Measurements from ENCODE around the gene IFNA16.
"Not testable (repeated sequence)": the region's sequence is repeated elsewhere in the genome, so short reads cannot be mapped to it uniquely, and the experiment has no call there.

Gene IFNA16

GRCh38 chr9:21217211-21217610 is at the start of gene IFNA16:
Gene IFNA16 (minus strand): TSS chr9:21217311. CDS start chr9:21217305, 6 bp downstream.
- not testable (repeated sequence) for DNase-seq (ENCODE audit: low read depth in 2 of 2)

GRCh38 chr9:21265421-21266189 is 48.5 kb upstream of the IFNA16 start:
- no peak for DNase-seq (ENCODE audit: low read depth in 2 of 2)

DNA sequence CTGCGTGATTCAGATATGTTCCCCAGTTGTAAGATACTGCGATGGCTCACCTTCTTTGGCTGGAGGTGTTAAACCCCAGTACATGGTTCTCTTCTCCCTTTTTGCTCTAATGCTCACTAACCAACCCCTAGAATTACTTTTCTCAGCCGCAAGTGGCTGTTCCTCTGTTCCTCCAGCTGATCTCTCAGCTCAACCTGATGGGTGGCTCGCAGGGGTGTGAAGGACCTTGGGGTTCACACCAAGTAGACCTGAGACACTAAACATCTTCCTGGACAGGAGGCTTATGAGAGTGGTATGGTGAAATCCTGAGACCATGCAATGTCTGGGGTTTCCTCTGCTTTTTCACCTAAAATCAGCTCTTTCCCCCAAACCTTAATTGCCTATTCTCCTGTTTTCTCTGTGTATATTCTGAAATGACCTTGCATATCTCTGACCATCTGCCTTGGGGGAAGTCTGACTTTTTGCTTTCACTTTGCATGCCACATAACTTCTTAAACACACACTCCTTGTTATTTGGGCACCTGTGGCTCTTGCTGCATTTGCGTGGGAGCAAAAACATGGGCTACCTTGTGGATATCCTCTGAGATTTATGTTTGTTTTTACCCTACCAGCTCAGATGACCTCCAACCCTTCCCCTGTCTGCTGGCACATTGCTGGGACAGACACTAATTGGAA is 38.6 kb upstream of the IFNA16 start:
- DNase-seq (ENCODE audit: low read depth in 2 of 2), result no peak

DNA sequence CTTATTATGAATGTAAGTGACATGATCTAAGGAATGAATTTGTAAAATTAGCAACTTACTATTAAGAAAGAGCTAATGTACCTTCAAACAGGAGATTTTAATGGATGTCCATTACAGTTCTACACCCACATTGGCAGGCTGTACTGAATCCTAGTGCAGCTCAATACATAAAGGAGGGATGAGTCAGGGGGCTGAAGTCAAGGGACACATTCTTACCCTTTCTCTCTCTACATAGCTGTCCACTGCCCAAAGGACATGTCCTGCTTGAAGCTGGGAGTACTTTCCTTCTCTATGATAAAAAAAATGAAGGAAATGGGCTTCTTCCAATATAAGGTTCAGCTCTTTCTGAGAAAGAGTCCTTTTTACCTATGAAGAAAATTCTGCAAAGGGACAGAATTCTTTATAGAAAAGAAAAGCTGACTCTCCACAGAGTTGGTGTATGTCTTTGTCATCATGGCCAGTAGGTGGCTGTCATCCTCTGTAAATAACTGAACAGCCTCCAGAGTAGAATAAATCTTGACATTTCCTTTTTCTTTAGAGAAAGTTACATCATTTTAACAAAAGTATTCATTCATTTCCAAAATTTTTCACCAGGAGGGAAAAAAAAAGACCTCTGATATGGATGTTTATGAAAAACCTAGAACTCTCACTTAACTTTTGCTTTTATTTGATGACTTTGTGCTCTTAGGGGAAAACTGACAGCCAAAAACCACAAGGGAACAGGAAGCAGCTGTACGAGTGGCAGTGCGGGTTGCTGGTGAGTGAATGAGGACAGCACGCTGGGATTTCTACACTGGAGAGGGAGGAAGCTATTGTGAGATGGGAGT is 35.8 kb upstream of the IFNA16 start:
- DNase-seq (ENCODE audit: low read depth in 2 of 2), result no peak

- no peak for DNase-seq (ENCODE audit: low read depth in 2 of 2)
These were observed 34.5 kb upstream of the IFNA16 start for GRCh38 chr9:21251638-21252037.

GRCh38 chr9:21251190-21251589 is 34.1 kb upstream of the IFNA16 start:
- DNase-seq (ENCODE audit: low read depth in 2 of 2), result no peak

DNA sequence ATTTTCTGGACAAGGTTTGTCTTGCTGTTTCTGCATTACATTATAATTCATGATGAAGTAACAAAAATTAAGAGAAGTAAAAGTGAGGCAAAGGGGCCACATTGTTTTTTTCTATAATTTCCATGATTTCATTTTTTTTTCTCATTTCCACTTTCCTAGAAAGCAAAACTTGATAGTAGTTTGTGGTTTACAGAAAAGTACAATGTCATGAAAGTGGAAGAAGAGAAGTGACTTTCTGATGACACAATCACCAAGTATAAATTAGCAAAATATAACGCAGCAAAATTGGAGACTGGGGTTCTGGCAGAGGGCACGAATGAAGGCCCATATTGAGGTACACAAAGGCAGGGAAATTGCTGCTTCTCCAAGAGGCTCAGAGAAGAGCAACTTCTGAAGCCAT is 27.7 kb upstream of the IFNA16 start:
- DNase-seq (ENCODE audit: low read depth in 2 of 2), result no peak

GRCh38 chr9:21239911-21240310 is 22.8 kb upstream of the IFNA16 start, which contains the start of gene IFNA14:
Gene IFNA14 (minus strand): TSS chr9:21240005. CDS start chr9:21239935, 70 bp downstream.
- no peak for DNase-seq (ENCODE audit: low read depth in 2 of 2)

- not testable (repeated sequence) for DNase-seq (ENCODE audit: low read depth in 2 of 2)
These were observed 19.2 kb upstream of the IFNA16 start for GRCh38 chr9:21236360-21236714.

DNA sequence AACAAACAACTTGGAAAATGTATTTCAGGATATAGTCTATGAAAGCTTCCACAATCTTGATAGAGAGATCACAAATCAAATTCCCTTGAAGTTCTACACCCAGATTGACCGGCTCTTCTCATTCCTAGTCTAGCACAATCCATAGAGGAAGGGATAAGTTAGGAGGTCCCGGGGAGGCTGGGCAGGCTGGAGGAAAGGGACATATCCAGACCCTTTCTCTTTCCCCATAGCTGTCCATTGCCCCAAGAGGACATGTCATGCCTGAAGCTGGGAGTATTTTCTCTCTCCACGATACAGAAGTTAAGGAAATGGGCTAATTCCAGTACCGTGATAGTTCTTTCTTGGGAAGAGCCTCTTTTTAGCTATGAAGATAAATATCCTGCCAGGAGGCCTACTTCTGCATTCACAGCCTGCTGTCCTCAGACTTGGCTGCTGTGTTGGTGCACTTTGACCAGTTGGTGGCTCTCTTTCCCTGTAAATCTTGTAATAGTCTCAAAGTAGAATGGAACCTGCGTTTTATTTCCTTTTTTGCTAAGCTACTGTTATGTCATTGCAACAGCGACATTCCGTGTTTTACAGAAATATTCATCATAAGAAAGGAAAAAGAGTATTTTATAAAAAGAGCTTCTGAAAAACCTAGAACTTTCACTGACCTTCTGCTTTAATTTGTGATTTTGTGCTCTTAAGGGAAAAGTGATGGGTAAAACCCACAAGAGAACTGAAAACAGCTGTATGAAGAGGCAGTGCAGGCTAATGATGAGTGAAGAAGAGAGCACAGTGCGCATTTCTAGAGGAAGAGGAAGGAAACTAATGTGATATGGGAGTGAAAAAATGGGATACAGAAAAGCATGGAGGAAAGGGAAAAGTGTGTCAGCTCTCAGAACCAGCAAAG is 18.6 kb upstream of the IFNA16 start:
- not testable (repeated sequence) for DNase-seq (ENCODE audit: low read depth in 2 of 2)

- DNase-seq (ENCODE audit: low read depth in 2 of 2), result no peak
These were observed 17.1 kb upstream of the IFNA16 start for GRCh38 chr9:21234153-21234687.

DNA sequence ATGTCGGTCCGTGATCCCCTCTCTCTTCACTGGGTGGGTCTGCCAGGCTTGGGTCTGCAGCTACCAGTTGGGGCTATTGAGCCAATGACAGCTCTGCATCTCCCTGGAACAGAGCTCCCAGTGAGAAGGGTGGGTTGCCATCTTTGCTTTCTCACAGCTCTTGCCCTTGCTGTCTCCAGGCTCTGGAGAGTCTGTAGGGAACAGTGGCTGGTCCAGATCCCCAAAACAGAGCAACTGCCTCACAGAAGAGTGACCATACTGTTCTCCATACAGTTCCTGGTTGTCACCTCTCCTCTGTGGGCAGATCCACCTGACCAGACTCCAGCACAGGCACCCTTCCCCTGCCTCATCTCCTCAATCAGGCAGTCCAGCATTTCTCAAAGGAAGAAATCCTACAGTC is 16.1 kb upstream of the IFNA16 start:
- no peak for DNase-seq (ENCODE audit: low read depth in 2 of 2)

DNA sequence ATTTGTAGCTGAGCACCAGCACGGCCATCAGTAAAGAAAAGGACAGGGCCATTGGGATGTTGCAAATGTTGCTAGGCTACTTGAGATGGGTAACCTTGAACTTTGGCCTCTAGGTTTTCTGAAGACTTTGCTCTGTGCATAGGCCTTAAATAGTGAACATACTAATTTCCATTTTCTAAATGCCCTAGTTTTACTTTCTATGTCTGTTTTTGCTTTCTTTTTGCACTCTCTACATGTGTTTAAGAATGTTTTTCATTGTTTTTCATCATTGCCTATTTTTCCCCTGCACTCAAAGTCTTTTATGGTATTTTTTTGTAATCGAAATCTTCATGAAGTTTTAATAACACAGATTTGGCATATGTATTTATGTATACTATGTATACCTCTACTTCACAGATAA is 11.0 kb upstream of the IFNA16 start, which contains the start of gene IFNA17:
TSS of gene IFNA17 (minus strand) at position 101 of the 400 bp plus-strand sequence. CDS start at position 52, 49 bp downstream.
- DNase-seq (ENCODE audit: low read depth in 2 of 2), result no peak

DNA sequence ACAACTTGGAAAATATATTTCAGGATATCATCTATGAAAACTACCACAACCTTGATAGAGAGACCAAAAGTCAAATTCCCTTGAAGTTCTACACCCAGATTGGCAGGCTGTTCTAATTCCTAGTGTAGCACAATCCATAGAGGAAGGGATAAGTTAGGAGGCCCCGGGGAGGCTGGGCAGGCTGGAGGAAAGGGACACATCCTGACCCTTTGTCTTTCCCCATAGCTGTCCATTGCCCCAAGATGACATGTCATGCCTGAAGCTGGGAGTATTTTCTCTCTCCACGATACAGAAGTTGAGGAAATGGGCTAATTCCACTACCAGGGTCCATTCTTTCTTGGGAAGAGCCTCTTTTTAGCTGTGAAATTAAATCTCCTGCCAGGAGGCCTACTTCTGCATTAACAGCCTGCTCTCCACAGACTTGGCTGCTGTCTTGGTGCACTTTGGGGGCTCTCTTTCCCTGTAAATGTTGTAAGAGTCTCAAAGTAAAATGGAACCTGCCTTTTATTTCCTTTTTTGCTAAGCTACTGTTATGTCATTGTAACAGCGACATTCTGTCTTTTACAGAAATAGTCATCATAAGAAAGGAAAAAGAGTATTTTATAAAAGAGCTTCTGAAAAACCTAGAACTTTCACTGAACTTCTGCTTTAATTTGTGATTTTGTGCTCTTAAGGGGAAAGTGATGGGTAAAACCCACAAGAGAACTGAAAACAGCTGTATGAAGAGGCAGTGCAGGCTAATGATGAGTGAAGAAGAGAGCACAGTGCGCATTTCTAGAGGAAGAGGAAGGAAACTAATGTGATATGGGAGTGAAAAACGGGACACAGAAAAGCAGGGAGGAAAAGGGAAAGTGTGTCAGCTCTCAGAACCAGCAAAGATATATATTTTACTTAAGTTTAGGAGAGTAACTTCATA is 3.4 kb downstream of the IFNA16 start:
- not testable (repeated sequence) for DNase-seq (ENCODE audit: low read depth in 2 of 2)

GRCh38 chr9:21212160-21212559 is 5.0 kb downstream of the IFNA16 start:
- not testable (repeated sequence) for DNase-seq (ENCODE audit: low read depth in 2 of 2)

- DNase-seq (ENCODE audit: low read depth in 2 of 2), result not testable (repeated sequence)
These were observed 6.3 kb downstream of the IFNA16 start for GRCh38 chr9:21210782-21211181.

GRCh38 chr9:21210311-21210710 is 6.8 kb downstream of the IFNA16 start:
- DNase-seq (ENCODE audit: low read depth in 2 of 2), result no peak

- not testable (repeated sequence) for DNase-seq (ENCODE audit: low read depth in 2 of 2)
These were observed 10.1 kb downstream of the IFNA16 start, which contains the start of gene IFNA10 for GRCh38 chr9:21207043-21207442. Gene IFNA10 (minus strand): TSS chr9:21207143. CDS start chr9:21207097, 46 bp downstream.

DNA sequence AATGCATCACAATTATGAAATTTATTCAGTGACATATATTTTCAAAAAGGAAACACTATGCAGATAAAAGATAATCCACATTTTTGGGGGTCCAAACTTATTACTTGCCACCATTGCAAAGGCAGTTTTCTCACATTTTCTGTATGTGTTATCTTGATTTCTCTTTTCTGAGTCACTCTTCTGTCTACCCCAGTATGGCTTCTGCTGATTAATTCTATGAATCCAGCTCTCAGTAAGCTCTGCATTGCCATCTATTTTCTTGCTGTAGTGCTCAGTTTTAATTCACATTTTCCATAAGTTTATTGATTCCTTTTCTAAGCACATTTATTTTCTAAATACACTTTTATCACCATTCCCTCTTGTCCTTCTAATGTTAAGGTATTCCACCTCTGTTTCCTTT is 11.9 kb downstream of the IFNA16 start:
- DNase-seq (ENCODE audit: low read depth in 2 of 2), result no peak

DNA sequence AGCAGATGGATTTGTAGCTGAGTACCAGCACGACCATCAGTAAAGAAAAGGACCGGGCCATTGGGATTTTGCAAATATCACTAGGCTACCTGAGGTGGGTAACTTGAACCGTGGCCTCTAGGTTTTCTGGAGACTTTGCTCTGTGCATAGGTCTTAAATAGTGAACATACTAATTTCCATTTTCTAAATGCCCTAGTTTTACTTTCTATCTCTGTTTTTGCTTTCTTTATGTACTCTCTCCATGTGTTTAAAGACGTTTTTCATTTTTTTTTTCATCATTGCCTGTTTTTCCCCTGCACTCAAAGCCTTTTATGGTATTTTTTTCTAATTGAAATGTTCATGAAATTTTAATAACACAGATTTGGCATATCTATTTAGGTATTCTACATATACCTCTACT is 15.0 kb downstream of the IFNA16 start, which contains the start of gene IFNA7:
TSS of gene IFNA7 (minus strand) at position 101 of the 400 bp plus-strand sequence. CDS start at position 61, 40 bp downstream.
- DNase-seq (ENCODE audit: low read depth in 2 of 2), result not testable (repeated sequence)

All from activated CD8-positive, alpha-beta memory T cell treated with anti-CD3 and anti-CD28 coated beads for 4 hours (primary cell).